Subcutaneous abdominal adipose tissue (tissue), 5 donors: ENCODE measurements around the gene ZNF236.
A peak's percentile ranks its signal among the peaks of the same experiment; 100 is the strongest.

Experiments used
- H3K27ac ChIP-seq: one replicate; pipeline ENCODE4 v1.7.0; 2013; ENCODE audit warnings: low read depth, mild to moderate bottlenecking, inconsistent platforms, low read length, moderate library complexity
- H3K27me3 ChIP-seq, 5 donors: one replicate each; pipeline ENCODE4 v1.7.0; 2013; ENCODE audit warnings: low read length in 5 of 5, inconsistent platforms in 1 of 5; ENCODE audit not compliant: control insufficient read depth in 5 of 5, insufficient read depth in 4 of 5
- H3K36me3 ChIP-seq, 5 donors: one replicate each; pipeline ENCODE4 v1.7.0; 2013; ENCODE audit warnings: low read length in 5 of 5; ENCODE audit not compliant: control insufficient read depth in 5 of 5, insufficient read depth in 5 of 5
- H3K4me1 ChIP-seq, 5 donors: one replicate each; pipeline ENCODE4 v1.7.0; 2013; ENCODE audit warnings: low read length in 5 of 5, mild to moderate bottlenecking in 3 of 5, moderate library complexity in 1 of 5; ENCODE audit not compliant: control insufficient read depth in 5 of 5, insufficient read depth in 5 of 5
- H3K4me3 ChIP-seq, 5 donors: one replicate each; pipeline ENCODE4 v1.7.0; 2013; ENCODE audit warnings: low read length in 5 of 5, low read depth in 1 of 5
- H3K9ac ChIP-seq, 5 donors: one replicate each; pipeline ENCODE4 v1.7.0; 2013; ENCODE audit warnings: low read length in 5 of 5, mild to moderate bottlenecking in 4 of 5, moderate library complexity in 3 of 5
- H3K9me3 ChIP-seq, 5 donors: one replicate each; pipeline ENCODE4 v1.7.0; 2013; ENCODE audit warnings: low read length in 5 of 5; ENCODE audit not compliant: control insufficient read depth in 5 of 5
- donor health status: healthy.
- donor health status: healthy.
- donor health status: healthy.
- donor health status: healthy.
- donor health status: healthy.

The ZNF236 gene

GRCh38 chr18:76981396-76981968 is 159.1 kb downstream of the ZNF236 start:
- Histone ChIP-seq H3K4me3 (peak overlapping the region in 1 of 5 donors; percentile 12), H3K9ac (no peak overlapping the region), H3K4me1 (peaks cover 4 to 36% (median 34%) of the 10 kb centered on the region in 5 donors), H3K9me3 (no peaks in the 10 kb centered on the region), H3K27me3 (no peaks in the 10 kb centered on the region), H3K27ac (peak overlapping the region; percentile 46), H3K36me3 (peaks cover 0 to 11% (median 0%) of the 10 kb centered on the region in 5 donors)

GRCh38 chr18:76982038-76982437 is 159.7 kb downstream of the ZNF236 start:
- peaks cover 4 to 38% (median 34%) of the 10 kb centered on the region in 5 donors for H3K4me1 ChIP-seq
- peak overlapping the region; percentile 46 for H3K27ac ChIP-seq
- no peak overlapping the region for H3K9ac ChIP-seq

GRCh38 chr18:76982841-76983583 is 160.7 kb downstream of the ZNF236 start:
- H3K9me3 ChIP-seq = no peaks in the 10 kb centered on the region
- H3K4me3 ChIP-seq = peak overlapping the region in 1 of 5 donors; percentile 41
- no peak overlapping the region for H3K9ac ChIP-seq
- H3K4me1 ChIP-seq = peaks cover 4 to 38% (median 34%) of the 10 kb centered on the region in 5 donors
- H3K27ac ChIP-seq = no peak overlapping the region
- H3K27me3 ChIP-seq = no peaks in the 10 kb centered on the region
- peaks cover 0 to 9% (median 0%) of the 10 kb centered on the region in 5 donors for H3K36me3 ChIP-seq

More at GRCh38 chr18:76982038-76982437, 159.7 kb downstream of the ZNF236 start:
- Histone ChIP-seq H3K9me3 (no peaks in the 10 kb centered on the region), H3K36me3 (peaks cover 0 to 11% (median 0%) of the 10 kb centered on the region in 5 donors), H3K27me3 (no peaks in the 10 kb centered on the region), H3K4me3 (no peak overlapping the region)

DNA sequence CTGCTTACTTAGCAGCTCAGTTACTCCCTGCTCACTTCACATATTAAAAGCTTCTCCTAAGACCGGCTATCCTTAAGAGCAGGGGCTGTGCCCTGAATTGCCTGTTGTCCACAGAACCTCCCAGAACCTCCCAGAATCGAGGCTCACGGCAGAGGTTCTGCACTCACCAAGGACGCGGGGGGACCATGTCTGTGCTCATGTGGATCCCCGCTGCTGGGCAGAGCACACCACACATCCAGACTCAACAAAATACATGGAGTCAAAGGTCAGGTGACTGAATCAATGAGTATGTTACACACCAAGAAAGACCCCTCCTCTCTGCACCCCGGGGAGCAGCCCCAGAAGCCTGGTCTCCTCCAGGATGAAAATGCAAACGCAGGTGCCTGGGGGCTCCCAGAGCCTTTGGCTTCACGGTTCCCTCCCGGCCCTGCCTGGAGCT is 161.3 kb downstream of the ZNF236 start:
- Histone ChIP-seq H3K4me3 (no peak overlapping the region), H3K9ac (no peak overlapping the region), H3K9me3 (no peaks in the 10 kb centered on the region), H3K27me3 (no peaks in the 10 kb centered on the region), H3K4me1 (peaks cover 4 to 41% (median 34%) of the 10 kb centered on the region in 5 donors), H3K36me3 (peaks cover 0 to 9% (median 0%) of the 10 kb centered on the region in 5 donors), H3K27ac (no peak overlapping the region)

GRCh38 chr18:76984193-76985155 is 162.1 kb downstream of the ZNF236 start:
- H3K4me1 ChIP-seq = peaks cover 4 to 45% (median 34%) of the 10 kb centered on the region in 5 donors
- no peak overlapping the region for H3K4me3 ChIP-seq
- peaks cover 0 to 3% (median 0%) of the 10 kb centered on the region in 5 donors for H3K36me3 ChIP-seq
- no peak overlapping the region for H3K9ac ChIP-seq
- H3K27ac ChIP-seq = no peak overlapping the region
- H3K27me3 ChIP-seq = no peaks in the 10 kb centered on the region
- H3K9me3 ChIP-seq = no peaks in the 10 kb centered on the region

DNA sequence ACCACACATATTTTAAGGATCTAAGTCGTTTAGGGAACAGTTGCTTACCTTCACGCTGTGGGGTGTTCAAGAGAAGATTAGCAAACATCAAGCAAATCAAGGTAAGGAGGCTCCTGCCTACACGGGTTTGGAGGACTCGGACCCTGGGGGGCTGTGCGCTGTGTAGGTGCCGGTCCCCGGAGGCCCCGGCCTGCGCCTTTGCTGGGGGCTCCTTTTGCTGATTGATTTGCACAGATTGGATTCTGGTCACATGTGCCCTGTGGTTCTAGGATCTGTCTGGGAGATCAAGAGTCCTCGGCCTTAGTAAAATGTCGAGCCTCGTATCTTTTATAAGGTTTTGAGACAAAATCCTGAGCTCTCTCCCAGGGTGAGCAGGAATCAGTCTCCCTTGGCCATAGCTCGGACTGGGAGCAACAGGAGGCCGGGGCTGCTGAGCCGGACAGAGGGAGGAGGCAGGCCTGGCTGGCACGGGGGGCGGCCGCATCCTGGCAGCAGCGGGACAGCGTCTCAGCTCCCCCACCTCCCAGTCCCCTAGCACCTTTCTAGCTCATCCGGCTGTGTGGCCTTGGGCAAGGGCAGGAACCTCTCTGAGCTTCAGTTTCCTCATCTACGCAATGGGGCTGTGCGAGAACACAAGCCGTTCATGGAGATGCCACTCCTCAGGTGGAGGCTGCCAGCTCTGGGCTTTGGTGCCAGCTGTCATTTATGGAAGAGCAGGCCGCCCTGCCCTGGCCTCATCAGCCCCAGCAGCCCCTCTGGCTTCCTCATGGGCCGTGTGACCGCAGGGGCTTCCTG is 163.0 kb downstream of the ZNF236 start:
- Histone ChIP-seq H3K9ac (no peak overlapping the region), H3K4me3 (no peak overlapping the region), H3K9me3 (no peaks in the 10 kb centered on the region), H3K36me3 (no peaks in the 10 kb centered on the region), H3K27ac (no peak overlapping the region), H3K27me3 (no peaks in the 10 kb centered on the region), H3K4me1 (peaks cover 4 to 37% (median 29%) of the 10 kb centered on the region in 5 donors)

- H3K27ac ChIP-seq = no peak overlapping the region
- no peaks in the 10 kb centered on the region for H3K36me3 ChIP-seq
- peaks cover 0 to 32% (median 23%) of the 10 kb centered on the region in 5 donors for H3K4me1 ChIP-seq
- peak overlapping the region in 1 of 5 donors; percentile 38 for H3K9ac ChIP-seq
- no peaks in the 10 kb centered on the region for H3K27me3 ChIP-seq
- no peak overlapping the region for H3K4me3 ChIP-seq
- H3K9me3 ChIP-seq = no peaks in the 10 kb centered on the region
Observed at GRCh38 chr18:76985951-76986236, 163.5 kb downstream of the ZNF236 start.

GRCh38 chr18:76986406-76986805 is 164.0 kb downstream of the ZNF236 start:
- Histone ChIP-seq H3K9me3 (no peaks in the 10 kb centered on the region), H3K27ac (no peak overlapping the region), H3K36me3 (no peaks in the 10 kb centered on the region), H3K27me3 (no peaks in the 10 kb centered on the region), H3K4me3 (no peak overlapping the region), H3K9ac (no peak overlapping the region), H3K4me1 (peaks cover 0 to 31% (median 18%) of the 10 kb centered on the region in 5 donors)

GRCh38 chr18:76988031-76988826 is 165.9 kb downstream of the ZNF236 start:
- no peaks in the 10 kb centered on the region for H3K27me3 ChIP-seq
- peak overlapping the region in 4 of 5 donors; percentile 41 to 57 (median 50) for H3K4me3 ChIP-seq
- H3K27ac ChIP-seq = no peak overlapping the region
- no peaks in the 10 kb centered on the region for H3K9me3 ChIP-seq
- H3K9ac ChIP-seq = peak overlapping the region in 2 of 5 donors; percentile 7 to 55
- H3K4me1 ChIP-seq = peaks cover 0 to 24% (median 10%) of the 10 kb centered on the region in 5 donors
- H3K36me3 ChIP-seq = no peaks in the 10 kb centered on the region
